Measurements from ENCODE around the gene CASK. TPM values are rescaled to one million over a fixed set of nuclear protein-coding genes. Genes with fewer than 3 reads are reported as not detected.
A peak's percentile ranks its signal among the peaks of the same experiment; 100 is the strongest.

The CASK gene
- total and polyA plus RNA-seq, 2 donors (not counting 1 experiment from before 2014, with no cell fraction given), result 27.4 to 78.3 TPM

DNA sequence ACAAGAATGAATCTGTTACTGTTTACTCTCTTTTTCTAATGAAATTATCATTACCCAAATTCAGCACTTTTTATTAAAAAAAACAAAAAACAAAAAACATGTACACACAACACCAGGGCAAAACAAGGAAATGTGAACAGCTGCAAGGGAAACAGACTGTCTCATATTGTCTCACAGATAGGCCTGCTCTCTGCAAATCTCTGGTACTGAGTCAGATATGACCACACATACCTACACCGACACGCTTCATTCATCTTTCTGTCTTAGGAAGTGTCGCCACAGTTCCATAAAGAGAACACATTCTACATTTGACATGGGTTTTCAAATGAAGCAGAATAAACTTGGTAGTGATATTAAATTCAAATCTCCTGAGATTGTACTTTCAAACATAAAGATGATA lies 326.8 kb downstream of the CASK start:
- Histone ChIP-seq H3K79me2 (ENCODE audit: control insufficient read depth, insufficient read depth, low read length) (no peaks in the 10 kb centered on the region), H3K4me3 (replicated peaks in 1 of 4; ENCODE audit: control extremely low read depth in 1 of 4, insufficient read depth in 1 of 4, low read depth in 3 of 4, low read length in 4 of 4) (no peak overlapping the region), H3K27me3 (ENCODE audit: control insufficient read depth, insufficient read depth, low read length) (no peaks in the 10 kb centered on the region), H3K4me2 (ENCODE audit: extremely low read depth, insufficient read depth, low read length) (no peak overlapping the region), H3K9me3 (ENCODE audit: control insufficient read depth, insufficient read depth, low read depth, low read length) (no peaks in the 10 kb centered on the region), H3K4me1 (ENCODE audit: control insufficient read depth, extremely low read depth, insufficient read depth, low read length) (no peaks in the 10 kb centered on the region), H3K9ac (ENCODE audit: insufficient read depth, low read length) (no peak overlapping the region), H3K27ac (ENCODE audit: insufficient read depth, low read length) (no peak overlapping the region), H3K36me3 (ENCODE audit: control insufficient read depth, insufficient read depth, low read length) (no peaks in the 10 kb centered on the region), H2AFZ (ENCODE audit: low read length) (no peak overlapping the region), H4K20me1 (ENCODE audit: control insufficient read depth, extremely low read depth, insufficient read depth, low read length) (no peaks in the 10 kb centered on the region)
- peak; percentile 42 to 70 for DNase-seq (ENCODE audit: low read depth in 2 of 2)
- TF ChIP-seq CTCF (conservative IDR thresholded peaks at IDR 0.05 in 1 of 2, IDR thresholded peaks at IDR 0.05 in 1 of 2; ENCODE audit: low read depth in 1 of 2, low read length in 2 of 2), result no peak
- TF ChIP-seq EZH2 (IDR thresholded peaks at IDR 0.05; ENCODE audit: low read length, missing control alignments), result no peak

GRCh38 chrX:41594634-41595033 lies 328.7 kb downstream of the CASK start:
- Histone ChIP-seq H3K27me3 (ENCODE audit: control insufficient read depth, insufficient read depth, low read length) (no peaks in the 10 kb centered on the region), H3K36me3 (ENCODE audit: control insufficient read depth, insufficient read depth, low read length) (no peaks in the 10 kb centered on the region), H3K9ac (ENCODE audit: insufficient read depth, low read length) (no peak overlapping the region), H3K9me3 (ENCODE audit: control insufficient read depth, insufficient read depth, low read depth, low read length) (no peaks in the 10 kb centered on the region), H3K4me2 (ENCODE audit: extremely low read depth, insufficient read depth, low read length) (no peak overlapping the region), H2AFZ (ENCODE audit: low read length) (no peak overlapping the region), H3K79me2 (ENCODE audit: control insufficient read depth, insufficient read depth, low read length) (no peaks in the 10 kb centered on the region), H3K27ac (ENCODE audit: insufficient read depth, low read length) (no peak overlapping the region), H3K4me1 (ENCODE audit: control insufficient read depth, extremely low read depth, insufficient read depth, low read length) (no peaks in the 10 kb centered on the region), H3K4me3 (replicated peaks in 1 of 4; ENCODE audit: control extremely low read depth in 1 of 4, insufficient read depth in 1 of 4, low read depth in 3 of 4, low read length in 4 of 4) (no peak overlapping the region), H4K20me1 (ENCODE audit: control insufficient read depth, extremely low read depth, insufficient read depth, low read length) (no peaks in the 10 kb centered on the region)
- TF ChIP-seq CTCF (conservative IDR thresholded peaks at IDR 0.05 in 1 of 2, IDR thresholded peaks at IDR 0.05 in 1 of 2; ENCODE audit: low read depth in 1 of 2, low read length in 2 of 2), result no peak
- no peak for TF ChIP-seq EZH2 (IDR thresholded peaks at IDR 0.05; ENCODE audit: low read length, missing control alignments)
- DNase-seq (ENCODE audit: low read depth in 2 of 2), result no peak

GRCh38 chrX:41591906-41592305 lies 331.4 kb downstream of the CASK start:
- Histone ChIP-seq H2AFZ (ENCODE audit: low read length) (no peak overlapping the region), H3K27me3 (ENCODE audit: control insufficient read depth, insufficient read depth, low read length) (no peaks in the 10 kb centered on the region), H4K20me1 (ENCODE audit: control insufficient read depth, extremely low read depth, insufficient read depth, low read length) (no peaks in the 10 kb centered on the region), H3K9ac (ENCODE audit: insufficient read depth, low read length) (no peak overlapping the region), H3K4me1 (ENCODE audit: control insufficient read depth, extremely low read depth, insufficient read depth, low read length) (no peaks in the 10 kb centered on the region), H3K4me2 (ENCODE audit: extremely low read depth, insufficient read depth, low read length) (no peak overlapping the region), H3K79me2 (ENCODE audit: control insufficient read depth, insufficient read depth, low read length) (no peaks in the 10 kb centered on the region), H3K27ac (ENCODE audit: insufficient read depth, low read length) (no peak overlapping the region), H3K9me3 (ENCODE audit: control insufficient read depth, insufficient read depth, low read depth, low read length) (no peaks in the 10 kb centered on the region), H3K4me3 (replicated peaks in 1 of 4; ENCODE audit: control extremely low read depth in 1 of 4, insufficient read depth in 1 of 4, low read depth in 3 of 4, low read length in 4 of 4) (no peak overlapping the region), H3K36me3 (ENCODE audit: control insufficient read depth, insufficient read depth, low read length) (no peaks in the 10 kb centered on the region)
- no peak for DNase-seq (ENCODE audit: low read depth in 2 of 2)
- TF ChIP-seq CTCF (conservative IDR thresholded peaks at IDR 0.05 in 1 of 2, IDR thresholded peaks at IDR 0.05 in 1 of 2; ENCODE audit: low read depth in 1 of 2, low read length in 2 of 2) (no peak), EZH2 (IDR thresholded peaks at IDR 0.05; ENCODE audit: low read length, missing control alignments) (no peak)

Measured in fibroblast of lung (primary cell).